Activated naive CD8-positive, alpha-beta T cell treated with anti-CD3 and anti-CD28 coated beads, Interleukin-2, amount 50 U/mL, for 16 hours (primary cell): ENCODE data around the gene SYNPO2L.
"Not testable (repeated sequence)": the region's sequence is repeated elsewhere in the genome, so short reads cannot be mapped to it uniquely, and the experiment has no call there.

Source experiments
- DNase-seq: peaks from one replicate; pipeline ENCODE4 v3.0.0-alpha.2; 2020; ENCODE audit warnings: low read depth, low spot score

The SYNPO2L gene

GRCh38 chr10:73648975-73649829 lies 6.6 kb downstream of the SYNPO2L start:
- no peak for DNase-seq

GRCh38 chr10:73647875-73648651 lies 7.8 kb downstream of the SYNPO2L start:
- DNase-seq, result no peak

- DNase-seq, result no peak
These were observed 8.5 kb downstream of the SYNPO2L start for GRCh38 chr10:73647211-73647874.

GRCh38 chr10:73646598-73647041 lies 9.2 kb downstream of the SYNPO2L start:
- DNase-seq, result no peak

DNA sequence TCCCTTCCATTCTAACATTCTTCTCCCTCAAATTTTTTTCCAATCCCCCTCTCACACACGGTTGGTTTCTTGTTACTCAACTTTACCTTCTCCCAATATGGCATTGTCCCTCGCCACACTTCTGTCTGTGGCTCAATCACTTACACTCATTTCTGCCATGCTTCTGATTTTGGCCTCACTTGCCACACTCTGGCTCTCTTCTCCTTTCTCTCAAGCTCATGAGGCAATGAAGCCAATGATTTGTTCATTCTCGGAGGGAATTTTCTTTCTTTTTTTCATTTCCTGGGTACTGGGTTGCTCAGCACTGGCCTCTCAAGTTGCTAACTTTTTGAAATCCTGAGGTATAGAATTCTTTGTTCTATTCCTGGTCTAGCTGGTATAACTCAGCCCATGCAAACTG lies 10.6 kb downstream of the SYNPO2L start:
- no peak for DNase-seq

GRCh38 chr10:73644767-73645166 lies 11.1 kb downstream of the SYNPO2L start:
- no peak for DNase-seq

DNA sequence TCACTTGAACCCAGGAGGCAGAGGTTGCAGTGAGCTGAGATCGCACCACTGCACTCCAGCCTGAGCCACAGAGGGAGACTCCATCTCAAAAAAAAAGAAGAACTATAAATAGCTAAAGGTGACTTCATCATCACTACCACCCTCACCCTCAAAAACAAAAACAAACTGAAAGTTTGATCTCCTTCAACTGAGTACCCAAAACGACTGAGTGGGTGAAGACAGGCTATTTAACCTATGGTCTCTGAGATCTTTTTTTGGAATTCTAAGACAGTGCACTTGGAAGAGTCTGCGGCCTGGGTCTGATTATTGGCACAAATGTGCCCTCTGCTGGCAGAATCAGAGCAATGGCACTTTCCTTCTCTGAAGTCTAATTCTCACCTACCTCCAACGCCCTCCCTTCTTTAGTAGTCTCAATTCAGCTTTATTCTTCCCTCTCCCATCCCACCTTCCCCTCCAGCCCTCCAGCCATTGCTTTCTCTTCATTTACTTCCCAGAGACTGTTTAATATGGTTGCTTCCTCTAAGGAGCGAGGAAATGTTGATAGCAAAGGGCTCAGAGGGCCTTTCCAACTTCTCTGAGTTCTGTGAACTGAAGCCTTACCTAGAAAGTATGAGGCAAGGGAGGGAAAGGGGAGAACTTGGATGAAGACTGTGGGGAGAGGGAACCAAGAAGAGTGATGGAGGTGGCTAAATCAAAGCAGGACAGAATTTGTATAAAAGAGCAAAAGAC lies 11.7 kb downstream of the SYNPO2L start:
- DNase-seq, result no peak

DNA sequence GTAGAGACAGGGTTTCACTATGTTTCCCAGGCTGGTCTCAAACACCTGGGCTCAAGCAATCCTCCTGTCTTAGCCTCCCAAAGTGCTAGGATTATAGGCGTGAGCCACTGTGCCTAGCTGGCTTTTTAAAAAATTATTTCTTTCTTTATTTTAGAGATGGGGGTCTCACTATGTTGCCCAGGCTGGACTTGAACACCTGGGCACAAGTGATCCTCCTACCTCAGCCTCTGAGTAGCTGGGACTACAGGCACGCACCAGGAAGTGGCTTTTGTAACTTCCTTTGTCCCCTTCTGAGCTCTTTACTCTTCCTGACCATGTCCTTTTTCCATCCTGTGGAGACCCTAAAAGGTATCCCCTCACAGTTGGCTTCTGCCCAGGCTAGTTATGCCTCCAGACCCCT lies 12.5 kb downstream of the SYNPO2L start:
- no peak for DNase-seq

- no peak for DNase-seq
These were observed 14.3 kb downstream of the SYNPO2L start, which contains the start of gene MYOZ1 for GRCh38 chr10:73641328-73642060. MYOZ1 (minus strand) TSS chr10:73641474; CDS start chr10:73640017, 1,457 bp downstream.

- DNase-seq, result no peak
These were observed 16.5 kb downstream of the SYNPO2L start for GRCh38 chr10:73639286-73639685.

DNA sequence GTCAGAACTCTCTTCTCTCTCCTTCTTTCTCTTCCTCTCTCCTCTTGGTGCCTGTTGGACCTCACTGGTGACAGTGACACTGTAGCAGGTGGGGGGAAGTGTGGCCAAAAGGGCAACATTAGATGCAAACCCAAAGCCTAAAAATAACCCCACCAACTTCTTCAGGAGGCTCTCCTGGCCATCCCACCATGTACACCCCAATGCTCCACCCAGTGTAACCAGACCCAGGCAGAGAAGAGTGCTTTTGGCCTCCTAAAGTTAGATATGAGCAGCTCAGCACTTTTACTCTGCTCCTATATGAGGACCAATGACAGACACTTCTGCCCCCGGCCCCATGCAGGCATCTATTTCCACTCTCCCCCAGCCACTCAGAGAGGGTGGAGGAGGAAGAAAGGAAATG lies 20.0 kb downstream of the SYNPO2L start:
- DNase-seq, result no peak

DNA sequence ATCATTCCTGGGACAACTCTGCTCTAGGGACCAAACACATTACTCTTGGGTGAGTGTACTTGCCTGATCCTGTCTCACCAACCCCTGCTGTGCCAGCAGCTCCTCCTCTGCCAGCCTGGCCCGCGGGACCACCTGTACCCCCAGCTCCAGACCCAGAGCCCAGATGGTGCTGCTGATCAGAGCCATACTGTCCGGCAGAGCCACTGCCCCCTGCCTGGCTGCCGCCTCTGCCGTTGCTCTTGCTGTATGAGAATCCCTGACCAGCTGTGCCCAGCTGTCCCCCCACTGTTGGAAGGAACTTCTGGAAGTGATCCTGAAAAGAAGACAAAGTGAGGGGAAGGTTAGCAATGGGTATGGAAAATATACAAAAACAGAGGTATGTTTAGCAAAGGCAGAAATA lies 21.4 kb downstream of the SYNPO2L start:
- DNase-seq, result no peak

GRCh38 chr10:73629165-73629564 lies 26.7 kb downstream of the SYNPO2L start:
- no peak for DNase-seq

- no peak for DNase-seq
These were observed 27.4 kb downstream of the SYNPO2L start for GRCh38 chr10:73628405-73628804.

DNA sequence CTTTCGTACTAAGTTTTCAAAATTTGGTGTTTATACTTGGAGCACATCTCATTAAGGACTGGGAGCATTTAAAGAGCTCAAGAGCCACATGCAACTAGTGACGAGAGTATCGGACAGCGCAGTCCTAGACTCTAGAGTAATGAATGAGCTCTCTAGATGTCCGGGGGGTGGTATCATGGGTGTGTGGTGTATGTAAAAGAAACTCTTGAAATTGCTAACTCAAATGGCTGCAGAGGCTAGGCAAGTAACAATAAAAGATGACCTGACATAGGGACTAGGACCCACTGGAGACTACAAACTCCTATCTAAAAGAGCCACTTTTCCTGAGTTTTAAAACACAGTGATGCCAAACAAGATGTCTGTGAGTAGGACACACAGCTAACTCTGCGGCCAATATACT lies 28.5 kb downstream of the SYNPO2L start:
- DNase-seq, result no peak

DNA sequence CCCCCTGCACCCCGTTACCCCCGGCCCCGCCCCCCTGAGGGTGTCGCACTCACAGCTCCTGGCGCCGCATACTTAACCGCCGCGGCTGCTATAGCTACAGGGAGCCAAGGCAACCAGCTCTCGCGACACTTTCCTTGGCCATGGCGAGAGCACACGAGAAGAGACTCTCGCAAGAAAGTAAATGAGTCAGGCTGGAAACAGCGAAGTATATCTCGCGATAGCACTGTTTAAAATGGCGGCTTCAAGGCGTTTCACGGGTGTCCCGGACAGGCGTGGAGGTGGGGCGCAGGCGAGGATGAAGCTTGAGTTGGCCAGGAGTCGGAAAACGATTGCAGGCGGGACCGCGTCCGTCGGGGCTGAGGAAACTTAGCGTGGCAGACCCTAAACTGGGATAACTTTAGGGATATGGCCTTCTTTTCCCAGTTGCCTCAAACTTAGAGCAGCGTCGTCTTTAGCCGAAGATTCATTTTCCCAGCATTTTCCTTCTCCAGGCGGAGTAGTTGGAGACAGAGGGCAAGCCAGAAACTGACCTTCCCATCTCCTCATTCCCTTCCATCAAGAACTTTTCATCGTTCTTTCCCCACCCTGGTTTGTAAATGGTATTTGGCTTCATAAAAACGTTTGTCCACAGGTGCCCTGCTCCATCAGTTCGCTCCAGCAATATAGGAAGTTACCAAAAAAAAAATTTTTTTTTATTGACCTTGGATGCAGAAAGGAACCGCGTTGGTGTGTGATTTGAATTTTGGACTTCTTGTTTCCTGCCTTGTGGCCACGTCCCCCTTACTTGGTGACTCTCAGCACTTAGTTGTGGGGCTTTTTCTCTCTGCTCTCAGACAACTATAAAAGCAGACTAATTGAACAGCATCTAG lies 29.7 kb downstream of the SYNPO2L start:
- peak; percentile 85 for DNase-seq

DNA sequence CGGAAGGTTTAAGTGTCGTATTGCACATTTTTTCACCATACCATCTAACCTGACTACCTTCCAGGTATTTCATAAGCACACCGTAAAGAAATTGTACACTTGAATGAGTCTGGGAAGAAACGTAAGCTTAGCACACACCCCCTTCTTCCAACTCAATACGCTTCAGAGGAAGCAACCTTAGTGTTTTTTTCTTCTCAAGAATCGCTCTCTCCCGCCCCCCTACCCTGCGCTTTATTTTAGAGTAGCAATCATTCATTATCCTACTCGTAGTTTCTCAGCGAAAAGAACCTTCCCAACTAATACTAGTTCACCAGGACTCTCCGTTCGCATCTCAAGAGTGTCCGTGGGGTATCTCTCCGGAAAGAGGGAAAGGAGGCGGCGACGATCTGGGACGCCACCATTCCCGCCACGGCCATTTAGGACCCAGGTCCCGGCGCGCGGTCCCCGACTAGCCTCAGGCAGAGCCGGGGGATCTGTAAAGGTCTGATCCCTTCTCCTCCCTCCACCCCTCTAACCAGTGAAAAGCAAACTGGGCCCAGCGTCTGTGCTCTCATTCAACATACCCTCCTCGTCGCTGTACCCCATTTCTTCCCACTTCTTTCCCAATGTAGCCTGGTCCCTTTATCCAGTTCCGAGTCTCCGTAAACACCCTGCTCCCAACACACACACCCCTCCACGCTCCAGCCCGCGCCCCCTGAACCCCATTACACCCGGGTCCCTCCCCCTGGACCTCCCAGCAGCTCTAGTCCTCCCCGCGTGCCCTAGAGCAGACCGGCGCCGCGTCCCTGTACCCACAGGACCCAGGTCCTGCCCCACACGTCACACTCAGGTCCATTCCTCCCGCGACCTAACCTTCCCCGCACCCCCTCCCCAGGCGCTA lies 30.6 kb downstream of the SYNPO2L start:
- no peak for DNase-seq

DNA sequence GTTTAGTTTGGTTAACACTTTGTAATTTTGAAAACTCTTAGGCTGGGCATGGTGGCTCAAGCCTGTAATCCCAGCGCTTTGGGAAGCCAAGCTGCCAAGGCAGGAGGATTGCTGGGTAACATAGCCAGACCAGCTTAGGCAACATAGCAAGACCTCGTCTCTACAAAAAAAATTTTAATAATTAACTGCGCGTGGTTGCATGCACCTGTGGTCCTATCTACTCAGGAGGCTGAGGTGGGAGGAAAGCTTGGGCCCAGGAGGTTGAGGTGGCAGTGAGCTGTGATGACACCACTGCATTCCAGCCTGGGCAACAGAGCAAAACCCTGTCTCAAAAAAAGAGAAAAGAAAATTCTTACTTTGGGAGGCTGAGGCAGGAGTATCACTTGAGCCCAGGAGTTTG lies 32.8 kb downstream of the SYNPO2L start:
- no peak for DNase-seq

DNA sequence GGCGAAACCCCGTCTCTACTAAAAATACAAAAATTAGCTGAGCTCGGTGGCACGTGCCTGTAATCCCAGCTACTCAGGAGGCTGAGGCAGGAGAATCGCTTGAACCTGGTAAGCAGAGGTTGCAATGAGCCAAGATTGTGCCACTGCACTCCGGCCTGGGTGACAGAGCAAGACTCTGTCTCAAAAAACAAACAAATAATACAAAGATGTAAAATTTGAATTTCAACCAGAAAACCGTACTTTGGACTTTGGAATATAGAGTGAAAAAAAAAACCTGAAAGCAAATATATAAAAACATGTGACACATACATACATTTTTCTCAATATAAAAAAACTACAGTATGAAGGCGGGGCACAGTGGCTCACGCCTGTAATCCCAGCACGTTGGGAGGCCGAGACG lies 34.9 kb downstream of the SYNPO2L start:
- DNase-seq, result not testable (repeated sequence)
